Astrocyte (in vitro differentiated cells and primary cell): Measurements from ENCODE around the gene GNB1L. TPM values are rescaled to one million over a fixed set of nuclear protein-coding genes. Genes with fewer than 3 reads are reported as not detected.

ENCODE experiments used
- DNase-seq: peaks from one replicate; pipeline ENCODE4 v3.0.0-alpha.2; 2010; ENCODE audit warnings: low read depth
- FAIRE-seq: peaks from 2 replicates; lab custom pipeline; 2011; peaks lifted over from hg19 to GRCh38; lab: Jason Lieb, UNC
- H2AFZ ChIP-seq: 2 replicates; pipeline ENCODE4 v1.6.0; 2012; ENCODE audit warnings: low read depth, low read length, inconsistent platforms
- H3K27ac ChIP-seq: 2 replicates; pipeline ENCODE4 v1.5.1; 2011; ENCODE audit warnings: low read depth, low read length, inconsistent platforms
- H3K27me3 ChIP-seq: 2 replicates; pipeline ENCODE4 v1.6.0; 2011; ENCODE audit warnings: low read length, inconsistent platforms; ENCODE audit not compliant: insufficient read depth
- H3K36me3 ChIP-seq: 2 replicates; pipeline ENCODE4 v1.5.1; 2011; ENCODE audit warnings: low read length, inconsistent platforms; ENCODE audit not compliant: insufficient read depth
- H3K4me1 ChIP-seq: 2 replicates; pipeline ENCODE4 v1.5.1; 2011; ENCODE audit warnings: low read length, inconsistent platforms; ENCODE audit not compliant: insufficient read depth
- H3K4me2 ChIP-seq: 2 replicates; pipeline ENCODE4 v1.6.0; 2012; ENCODE audit warnings: low read length, inconsistent platforms
- H3K4me3 ChIP-seq: 2 replicates; pipeline ENCODE4 v1.5.1; 2011; ENCODE audit warnings: low read depth, mild to moderate bottlenecking, low read length, inconsistent platforms; ENCODE audit not compliant: insufficient read depth
- H3K79me2 ChIP-seq: 2 replicates; pipeline ENCODE4 v1.6.0; 2012; ENCODE audit warnings: mild to moderate bottlenecking, low read length, inconsistent platforms; ENCODE audit not compliant: insufficient read depth
- H3K9ac ChIP-seq: 2 replicates; pipeline ENCODE4 v1.6.0; 2012; ENCODE audit warnings: mild to moderate bottlenecking, low read length, inconsistent platforms
- H3K9me3 ChIP-seq: 2 replicates; pipeline ENCODE4 v1.5.1; 2012; ENCODE audit warnings: low read depth, mild to moderate bottlenecking, low read length, inconsistent platforms; ENCODE audit not compliant: insufficient read depth
- H4K20me1 ChIP-seq: 2 replicates; pipeline ENCODE4 v1.6.0; 2012; ENCODE audit warnings: low read length, inconsistent platforms; ENCODE audit not compliant: insufficient read depth
- H3K27ac Mint-ChIP-seq: one replicate; pipeline ENCODE4 v1.8.0; 2021; ENCODE audit warnings: mild to moderate bottlenecking, mixed read lengths; ENCODE audit not compliant: unreplicated experiment
- H3K27me3 Mint-ChIP-seq: one replicate; pipeline ENCODE4 v1.8.0; 2021; ENCODE audit warnings: low read depth, mixed read lengths; ENCODE audit not compliant: unreplicated experiment
- H3K36me3 Mint-ChIP-seq: one replicate; pipeline ENCODE4 v1.8.0; 2021; ENCODE audit warnings: low read depth, mixed read lengths; ENCODE audit not compliant: unreplicated experiment
- H3K4me1 Mint-ChIP-seq: one replicate; pipeline ENCODE4 v1.8.0; 2021; ENCODE audit warnings: low read depth, mixed read lengths; ENCODE audit not compliant: unreplicated experiment
- H3K4me3 Mint-ChIP-seq: one replicate; pipeline ENCODE4 v1.8.0; 2021; ENCODE audit warnings: mild to moderate bottlenecking, moderate library complexity, mixed read lengths; ENCODE audit not compliant: unreplicated experiment
- H3K9me3 Mint-ChIP-seq: one replicate; pipeline ENCODE4 v1.8.0; 2021; ENCODE audit warnings: mild to moderate bottlenecking, mixed read lengths; ENCODE audit not compliant: unreplicated experiment
- EZH2 ChIP-seq: IDR thresholded peaks from 2 replicates; pipeline ENCODE4 v1.6.1; 2012; ENCODE audit warnings: mild to moderate bottlenecking, low read length, inconsistent platforms; ENCODE audit not compliant: insufficient read depth
- total RNA-seq: library from RNA; stranded (reverse); gene quantifications from 2 replicates; pipeline ENCODE4 v1.2.1, GENCODE V29; 2021
- TF ChIP-seq, protein P1 (sequence below): IDR thresholded peaks from 2 replicates; pipeline ENCODE4 v1.5.1; 2011; ENCODE audit warnings: low read depth, mild to moderate bottlenecking, inconsistent platforms, low read length, moderate library complexity; ENCODE audit not compliant: insufficient read depth

GNB1L gene
- total RNA-seq, 1 donor from 2014 or later, result 14.3 TPM

DNA sequence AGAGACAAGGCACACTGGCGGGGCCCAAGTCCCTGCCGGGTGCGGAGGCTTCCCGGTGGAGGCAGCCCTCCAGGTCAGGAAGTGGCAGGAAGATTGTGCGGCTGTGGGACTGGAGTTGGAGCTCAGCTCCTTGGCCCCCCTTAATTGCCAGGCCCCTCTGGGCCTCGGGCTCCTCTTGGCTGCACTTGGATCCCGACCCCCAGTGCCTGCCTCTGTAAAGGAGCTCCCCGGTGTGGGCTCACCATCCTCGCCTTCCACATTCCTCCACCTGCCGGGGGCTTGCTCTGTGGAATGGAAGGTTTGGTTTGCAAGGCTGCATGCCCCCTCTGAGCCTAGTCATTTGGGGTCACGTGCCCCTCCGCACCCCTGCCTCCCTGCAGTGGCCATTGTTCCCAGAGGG is 48.8 kb upstream of the GNB1L start:
- Mint-ChIP-seq H3K4me1 (peaks cover 6% of the 10 kb centered on the region), H3K9me3 (no peaks in the 10 kb centered on the region), H3K27ac (no peak overlapping the region), H3K4me3 (no peak overlapping the region), H3K27me3 (no peaks in the 10 kb centered on the region), H3K36me3 (peaks cover 3% of the 10 kb centered on the region)
- Histone ChIP-seq H3K79me2 (no peaks in the 10 kb centered on the region), H3K36me3 (peaks cover 2% of the 10 kb centered on the region), H3K4me2 (no peak overlapping the region), H3K9me3 (no peaks in the 10 kb centered on the region), H3K9ac (no peak overlapping the region), H2AFZ (no peak overlapping the region), H3K27ac (no peak overlapping the region), H4K20me1 (no peaks in the 10 kb centered on the region), H3K4me3 (no peak overlapping the region), H3K4me1 (peaks cover 3% of the 10 kb centered on the region), H3K27me3 (no peaks in the 10 kb centered on the region)
- no peak for DNase-seq
- no peak for TF ChIP-seq EZH2
- TF ChIP-seq, protein P1, sequence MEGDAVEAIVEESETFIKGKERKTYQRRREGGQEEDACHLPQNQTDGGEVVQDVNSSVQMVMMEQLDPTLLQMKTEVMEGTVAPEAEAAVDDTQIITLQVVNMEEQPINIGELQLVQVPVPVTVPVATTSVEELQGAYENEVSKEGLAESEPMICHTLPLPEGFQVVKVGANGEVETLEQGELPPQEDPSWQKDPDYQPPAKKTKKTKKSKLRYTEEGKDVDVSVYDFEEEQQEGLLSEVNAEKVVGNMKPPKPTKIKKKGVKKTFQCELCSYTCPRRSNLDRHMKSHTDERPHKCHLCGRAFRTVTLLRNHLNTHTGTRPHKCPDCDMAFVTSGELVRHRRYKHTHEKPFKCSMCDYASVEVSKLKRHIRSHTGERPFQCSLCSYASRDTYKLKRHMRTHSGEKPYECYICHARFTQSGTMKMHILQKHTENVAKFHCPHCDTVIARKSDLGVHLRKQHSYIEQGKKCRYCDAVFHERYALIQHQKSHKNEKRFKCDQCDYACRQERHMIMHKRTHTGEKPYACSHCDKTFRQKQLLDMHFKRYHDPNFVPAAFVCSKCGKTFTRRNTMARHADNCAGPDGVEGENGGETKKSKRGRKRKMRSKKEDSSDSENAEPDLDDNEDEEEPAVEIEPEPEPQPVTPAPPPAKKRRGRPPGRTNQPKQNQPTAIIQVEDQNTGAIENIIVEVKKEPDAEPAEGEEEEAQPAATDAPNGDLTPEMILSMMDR, result no peak
- FAIRE-seq, result no peak

DNA sequence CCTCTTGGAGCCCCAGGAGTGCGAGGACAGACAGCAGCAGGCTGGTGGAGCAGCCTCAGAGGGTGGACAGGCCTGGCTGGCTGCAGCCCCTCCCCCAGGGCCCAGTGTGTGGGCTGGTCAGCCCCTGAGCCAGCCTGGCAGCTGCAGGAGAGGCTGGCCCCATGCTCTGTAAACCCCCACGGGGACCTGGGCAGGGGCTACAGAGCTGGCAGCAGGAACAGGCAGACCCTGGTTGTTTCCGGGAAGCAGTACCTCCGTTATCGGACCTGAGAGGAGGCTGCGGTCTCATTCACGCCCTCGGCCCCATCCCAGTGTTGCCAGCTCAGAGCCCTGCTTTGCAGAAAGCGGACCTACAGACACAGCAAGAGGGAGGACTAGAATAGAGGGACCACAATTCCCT is 48.4 kb upstream of the GNB1L start:
- H3K4me2 ChIP-seq, result no peak overlapping the region
- Mint-ChIP-seq H3K4me3 (no peak overlapping the region), H3K27me3 (no peaks in the 10 kb centered on the region), H3K36me3 (peaks cover 3% of the 10 kb centered on the region), H3K9me3 (no peaks in the 10 kb centered on the region), H3K27ac (no peak overlapping the region), H3K4me1 (peaks cover 6% of the 10 kb centered on the region)
- H3K9me3 ChIP-seq, result no peaks in the 10 kb centered on the region
- no peak overlapping the region for H2AFZ ChIP-seq
- H3K36me3 ChIP-seq, result no peaks in the 10 kb centered on the region
- H3K27me3 ChIP-seq, result no peaks in the 10 kb centered on the region
- peaks cover 3% of the 10 kb centered on the region for H3K4me1 ChIP-seq
- TF ChIP-seq, protein P1, result no peak
- no peak for TF ChIP-seq EZH2
- no peaks in the 10 kb centered on the region for H4K20me1 ChIP-seq
- DNase-seq (no peak), FAIRE-seq (no peak)
- no peak overlapping the region for H3K9ac ChIP-seq
- no peaks in the 10 kb centered on the region for H3K79me2 ChIP-seq
- H3K27ac ChIP-seq, result no peak overlapping the region
- no peak overlapping the region for H3K4me3 ChIP-seq

- H3K27ac ChIP-seq, result no peak overlapping the region
- H3K4me2 ChIP-seq, result no peak overlapping the region
- H4K20me1 ChIP-seq, result no peaks in the 10 kb centered on the region
- peaks cover 8% of the 10 kb centered on the region for H3K4me1 Mint-ChIP-seq
- no peaks in the 10 kb centered on the region for H3K36me3 ChIP-seq
- no peaks in the 10 kb centered on the region for H3K9me3 Mint-ChIP-seq
- FAIRE-seq (no peak), DNase-seq (no peak)
- H3K4me3 Mint-ChIP-seq, result no peak overlapping the region
- H3K4me1 ChIP-seq, result peaks cover 3% of the 10 kb centered on the region
- H3K79me2 ChIP-seq, result no peaks in the 10 kb centered on the region
- no peak overlapping the region for H3K4me3 ChIP-seq
- H3K36me3 Mint-ChIP-seq, result peaks cover 3% of the 10 kb centered on the region
- H3K27me3 ChIP-seq, result no peaks in the 10 kb centered on the region
- TF ChIP-seq EZH2, result no peak
- TF ChIP-seq, protein P1, result no peak
- no peaks in the 10 kb centered on the region for H3K9me3 ChIP-seq
- H3K27me3 Mint-ChIP-seq, result no peaks in the 10 kb centered on the region
- no peak overlapping the region for H3K9ac ChIP-seq
- no peak overlapping the region for H2AFZ ChIP-seq
- no peak overlapping the region for H3K27ac Mint-ChIP-seq
These were observed 47.6 kb upstream of the GNB1L start for GRCh38 chr22:19902245-19902715.
